ENCODE results near the gene SLC2A2.

Gene SLC2A2

GRCh38 chr3:171026597-171027293 lies at the start of gene SLC2A2:
TSS of gene SLC2A2 (minus strand) at chr3:171026720. CDS start at chr3:171026670, 50 bp downstream.
- DNase-seq: no peak

DNA sequence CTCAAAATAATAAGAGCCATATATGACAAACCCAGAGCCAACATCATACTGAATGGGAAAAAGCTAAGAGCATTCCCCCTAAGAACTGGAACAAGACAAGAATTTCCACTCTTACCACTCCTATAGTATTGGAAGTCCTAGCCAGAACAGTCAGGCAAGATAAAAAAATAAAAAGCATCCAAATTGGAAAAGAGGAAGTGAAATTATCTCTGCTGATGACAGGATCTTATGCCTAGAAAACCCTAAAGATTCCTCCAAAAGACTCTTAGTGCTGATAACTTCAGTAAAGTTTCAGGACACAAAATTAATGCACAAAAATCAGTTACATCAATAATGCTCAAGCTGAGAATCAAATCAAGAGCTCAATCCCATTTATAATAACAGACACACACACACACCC lies 45.9 kb upstream of the SLC2A2 start:
- no peak for DNase-seq

DNA sequence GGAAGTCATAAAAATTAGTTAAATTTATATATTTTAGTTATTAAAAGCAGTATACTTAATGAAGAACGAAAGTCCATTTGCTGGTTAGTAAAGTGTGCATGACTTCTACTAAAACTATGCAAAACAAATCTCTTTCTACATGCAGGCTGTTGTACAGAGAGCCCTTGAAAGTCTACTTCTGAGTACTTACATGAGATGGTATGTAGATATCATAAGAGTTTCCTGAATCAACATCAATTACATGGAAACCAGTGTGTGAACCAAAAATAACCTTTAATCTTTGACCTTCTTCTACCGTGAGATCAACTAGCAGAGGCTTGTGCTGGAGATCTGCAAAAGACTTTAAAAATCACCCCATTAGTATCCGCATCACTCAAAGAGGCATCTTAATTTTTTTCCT lies 42.1 kb upstream of the SLC2A2 start:
- no peak for DNase-seq

DNA sequence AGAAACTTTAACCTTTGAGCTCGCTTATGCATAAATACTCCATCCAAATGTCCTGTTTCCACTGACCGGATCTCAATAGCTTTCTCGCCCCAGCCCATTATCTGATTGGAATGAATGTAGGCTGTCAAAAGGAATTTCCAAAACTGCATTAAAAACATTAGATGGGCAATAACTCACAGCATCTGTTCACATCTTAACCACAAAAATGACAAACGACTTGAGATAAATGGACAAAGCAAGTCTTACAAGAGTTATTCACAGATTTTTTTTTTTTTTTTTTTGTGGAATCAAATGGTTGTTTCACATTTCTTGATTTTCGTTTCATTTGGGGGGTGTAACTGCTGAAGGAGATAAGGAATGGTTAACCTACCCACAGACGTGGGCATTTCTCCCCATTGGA lies 39.7 kb upstream of the SLC2A2 start:
- DNase-seq: no peak

DNA sequence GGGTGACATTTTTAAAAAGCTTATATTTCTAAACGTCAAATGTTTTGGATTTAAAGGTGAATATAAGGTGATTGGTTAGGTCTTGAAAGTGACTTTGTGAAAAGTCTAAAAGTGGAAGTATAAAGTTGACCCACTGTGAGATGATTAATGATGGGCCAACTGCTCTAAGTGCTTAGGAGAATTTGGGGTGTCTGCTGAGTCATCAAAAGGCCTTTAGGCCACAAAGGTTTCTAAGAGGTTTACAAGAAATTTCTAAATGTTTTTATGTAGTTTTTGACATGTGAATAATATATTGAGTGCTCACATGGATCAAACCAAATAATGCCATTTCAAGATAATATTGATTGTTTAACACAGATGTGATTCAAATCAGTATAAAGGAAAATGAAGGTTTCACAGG lies 39.2 kb upstream of the SLC2A2 start:
- no peak for DNase-seq

DNA sequence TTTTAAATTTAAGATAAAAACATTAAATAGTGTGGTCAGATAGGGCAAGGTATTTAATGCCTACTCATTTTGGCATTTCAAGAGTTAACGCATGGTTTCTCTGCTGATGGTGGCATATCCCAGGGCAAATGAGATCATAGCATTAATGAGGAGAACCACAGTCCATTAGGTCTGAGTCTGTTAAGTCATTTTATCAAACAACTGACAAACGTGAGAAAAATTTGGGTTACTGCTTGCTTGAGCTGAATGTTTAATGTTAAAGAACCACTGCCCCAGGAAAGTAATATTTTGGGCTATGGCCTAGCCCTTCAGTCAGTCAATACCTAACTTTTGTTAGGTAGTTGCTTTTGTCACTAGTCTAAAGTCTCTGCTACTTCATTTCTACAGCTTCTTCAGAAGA lies 37.9 kb upstream of the SLC2A2 start:
- no peak for DNase-seq

- DNase-seq: no peak
Measured at GRCh38 chr3:171061749-171062148, 35.2 kb upstream of the SLC2A2 start.

- DNase-seq: no peak
Measured at GRCh38 chr3:171059978-171060377, 33.5 kb upstream of the SLC2A2 start.

- DNase-seq: no peak
Measured at GRCh38 chr3:171058873-171059603, 32.5 kb upstream of the SLC2A2 start.

GRCh38 chr3:171058058-171058457 lies 31.5 kb upstream of the SLC2A2 start:
- DNase-seq: no peak

DNA sequence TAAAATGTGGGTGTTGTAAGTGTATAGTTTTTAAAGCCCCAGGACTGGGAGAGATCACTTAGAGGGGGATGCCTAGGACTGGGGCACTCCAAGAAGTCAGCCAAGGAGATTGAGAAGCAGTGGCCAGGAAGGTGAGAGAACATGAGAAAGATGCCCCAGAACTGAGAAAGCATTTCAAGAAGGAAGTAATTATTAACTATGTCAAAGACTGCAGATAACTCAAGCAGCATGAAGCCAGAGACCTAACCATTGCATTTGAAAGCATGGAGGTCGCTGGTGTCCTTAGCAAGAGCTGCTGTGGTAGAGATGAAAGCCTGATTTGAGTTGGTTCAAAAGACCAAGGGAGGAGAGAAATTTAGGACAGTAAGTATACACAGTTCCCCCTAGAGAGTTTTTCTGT lies 30.6 kb upstream of the SLC2A2 start:
- DNase-seq: no peak

- DNase-seq: no peak
Measured at GRCh38 chr3:171056528-171056927, 30.0 kb upstream of the SLC2A2 start.

DNA sequence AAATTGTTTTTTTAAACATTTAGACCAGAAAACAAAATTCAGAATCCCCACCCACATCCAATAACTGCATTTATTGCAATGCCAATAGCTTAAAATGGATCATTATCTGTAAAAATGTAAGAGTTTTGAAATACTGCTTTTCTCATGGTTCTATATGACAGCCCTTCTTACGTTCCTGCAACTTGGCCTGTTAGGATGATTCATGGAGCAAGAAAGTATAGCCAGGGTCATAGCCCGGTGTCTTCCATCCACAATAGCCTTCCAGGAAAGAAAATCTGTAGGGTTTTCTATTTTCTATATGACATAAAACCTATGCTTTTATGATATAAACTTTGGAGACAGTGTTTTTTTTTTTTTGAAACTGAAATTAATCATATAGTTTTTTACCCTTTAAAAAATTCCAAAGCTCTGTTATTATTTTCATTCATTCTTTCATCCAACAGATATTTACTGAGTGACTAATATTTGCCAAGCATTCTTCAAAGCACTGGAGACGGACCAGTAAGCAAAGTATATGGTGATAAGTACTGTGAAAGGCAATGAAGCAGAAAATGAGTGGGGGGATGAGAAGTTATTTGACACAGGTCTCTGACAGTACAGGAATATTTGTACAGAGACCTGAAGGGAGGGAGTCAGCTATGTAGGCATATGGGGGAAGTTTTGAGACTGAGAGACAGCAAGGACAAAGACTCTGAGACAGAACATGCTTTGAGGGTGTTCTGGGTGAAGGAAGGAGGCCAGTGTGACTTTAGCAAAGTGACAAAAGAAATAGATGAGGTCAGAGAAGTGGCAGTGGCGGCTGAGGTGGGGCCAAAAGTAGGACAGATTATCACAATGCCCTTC lies 29.0 kb upstream of the SLC2A2 start:
- DNase-seq: no peak

GRCh38 chr3:171054921-171055320 lies 28.4 kb upstream of the SLC2A2 start:
- DNase-seq: no peak

GRCh38 chr3:171054231-171054630 lies 27.7 kb upstream of the SLC2A2 start:
- DNase-seq: no peak

DNA sequence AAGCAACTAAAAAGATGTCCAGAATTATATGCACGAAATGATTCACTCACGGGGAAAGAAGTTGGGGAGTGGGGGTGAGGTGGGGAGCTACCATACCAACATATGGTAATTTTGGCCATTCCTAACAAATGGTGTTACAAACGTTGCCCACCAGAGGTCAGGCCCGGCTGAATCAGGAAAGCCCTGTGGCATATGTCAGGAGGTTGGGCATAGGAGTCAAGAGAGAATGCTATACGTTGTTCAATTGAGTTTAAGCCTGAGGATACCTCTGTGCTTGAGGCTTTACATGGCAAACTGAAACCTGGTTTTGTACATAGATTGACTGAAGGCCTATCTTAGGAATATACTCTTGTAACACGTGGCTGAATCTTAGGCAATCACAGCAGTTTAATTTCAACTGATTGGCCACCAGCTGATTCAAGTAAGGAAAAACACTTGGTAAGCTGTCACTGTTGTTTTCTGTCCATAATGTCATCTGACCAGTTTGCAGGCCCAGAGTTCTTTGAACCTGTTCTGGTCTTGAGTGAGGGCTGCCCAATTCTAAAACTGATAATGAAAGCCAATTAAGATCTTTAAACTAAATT lies 23.4 kb upstream of the SLC2A2 start:
- peak; percentile 21 for DNase-seq

GRCh38 chr3:171046760-171047159 lies 20.2 kb upstream of the SLC2A2 start:
- no peak for DNase-seq

DNA sequence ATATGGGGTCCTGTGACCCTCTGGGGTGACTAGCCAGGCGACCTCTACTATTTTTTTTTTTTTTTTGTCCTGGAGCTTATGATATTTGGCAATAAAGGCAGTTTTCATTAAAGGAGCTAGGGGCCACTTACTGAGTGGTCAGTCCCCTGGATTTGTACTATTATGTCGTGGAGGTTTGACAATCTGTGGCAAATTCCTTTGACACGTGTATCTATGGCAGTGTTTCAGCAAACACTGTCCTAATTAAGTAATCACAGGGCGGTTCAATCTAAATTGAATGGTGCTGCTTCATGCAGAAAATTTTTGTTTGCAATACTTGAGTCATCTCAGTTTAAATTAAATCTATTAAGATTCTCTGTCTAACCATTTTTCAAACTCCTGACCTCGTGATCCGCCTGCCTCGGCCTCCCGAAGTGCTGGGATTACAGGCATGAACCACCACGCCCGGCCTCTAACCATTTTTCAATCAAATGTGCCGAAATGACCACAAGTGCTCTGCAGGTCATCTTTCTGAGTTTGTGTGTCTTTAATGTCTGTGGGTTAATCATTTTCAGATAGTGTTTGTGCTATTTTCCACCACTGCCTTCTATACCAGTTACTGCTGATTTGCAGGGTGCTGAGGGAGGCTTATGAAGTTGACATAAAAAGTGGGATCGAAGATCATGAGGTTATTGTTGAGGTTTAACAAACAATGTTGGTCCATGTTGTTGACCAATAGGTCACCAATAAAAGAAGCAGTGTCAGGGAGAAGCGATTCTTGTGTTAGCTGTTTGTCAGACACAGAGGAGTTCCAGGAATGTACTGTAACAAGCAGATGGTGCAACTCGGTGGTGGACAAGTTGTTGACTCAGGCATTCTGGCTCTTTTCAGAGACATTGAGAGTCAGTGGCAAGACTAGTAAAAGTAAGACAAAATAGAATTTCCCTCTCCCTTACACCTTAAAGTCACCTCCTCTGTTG lies 18.6 kb upstream of the SLC2A2 start:
- no peak for DNase-seq

DNA sequence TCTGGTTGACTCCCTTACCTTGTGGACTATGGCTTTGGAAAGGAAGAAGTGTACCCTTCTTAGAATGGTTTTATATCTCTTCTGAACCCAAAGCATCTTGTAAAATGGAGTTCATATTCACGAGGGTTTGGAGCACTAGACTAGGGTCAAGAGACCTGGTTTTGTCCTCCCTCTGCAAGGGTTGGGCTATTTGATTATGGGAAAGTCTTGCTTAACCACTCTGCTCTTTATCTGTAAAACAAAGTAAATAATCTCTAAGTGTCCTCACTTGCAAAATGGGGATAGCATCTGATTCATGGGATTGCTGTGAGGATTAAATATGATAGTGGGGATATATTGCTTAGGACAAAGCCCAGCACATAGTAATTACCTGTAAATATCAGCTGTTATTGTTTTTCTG lies 17.9 kb upstream of the SLC2A2 start:
- DNase-seq: no peak

DNA sequence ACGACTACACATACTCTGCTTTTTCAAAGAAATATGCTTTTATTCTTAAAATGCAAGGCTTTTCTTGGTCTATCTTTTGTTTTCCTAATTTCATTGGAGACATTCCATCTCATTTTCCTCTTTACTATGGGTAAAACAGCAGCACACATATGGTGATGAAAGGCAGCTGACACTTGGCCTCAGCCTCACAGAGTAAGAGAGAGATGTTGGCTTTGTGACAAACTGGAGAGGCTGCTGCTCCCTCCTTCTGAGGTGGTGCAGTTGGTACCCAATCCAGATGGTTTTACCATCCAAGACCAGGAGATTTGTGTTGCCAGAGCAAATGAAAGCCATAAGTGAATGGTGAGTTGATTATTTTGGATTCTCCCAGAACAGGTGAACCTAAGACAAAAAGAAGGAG lies 13.2 kb upstream of the SLC2A2 start:
- no peak for DNase-seq

DNA sequence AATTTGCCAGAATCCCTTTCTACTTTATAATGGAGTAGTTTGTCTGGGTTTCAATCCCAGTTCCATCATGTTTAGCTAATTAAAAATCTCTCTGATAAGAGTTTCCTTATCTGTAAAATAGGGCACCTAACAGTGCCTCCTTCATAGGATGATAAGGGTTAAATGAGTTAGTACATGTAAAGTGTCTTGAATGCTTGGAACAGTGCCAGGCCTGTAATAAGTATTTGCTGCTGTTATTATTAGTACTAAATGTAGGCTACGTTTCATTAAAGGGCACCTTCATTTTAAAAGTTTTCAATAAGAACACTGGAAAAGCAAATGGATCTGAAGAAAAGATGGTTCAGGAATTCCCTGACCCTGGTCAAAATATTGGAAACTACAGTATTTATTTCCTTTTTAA lies 11.8 kb upstream of the SLC2A2 start:
- no peak for DNase-seq

DNA sequence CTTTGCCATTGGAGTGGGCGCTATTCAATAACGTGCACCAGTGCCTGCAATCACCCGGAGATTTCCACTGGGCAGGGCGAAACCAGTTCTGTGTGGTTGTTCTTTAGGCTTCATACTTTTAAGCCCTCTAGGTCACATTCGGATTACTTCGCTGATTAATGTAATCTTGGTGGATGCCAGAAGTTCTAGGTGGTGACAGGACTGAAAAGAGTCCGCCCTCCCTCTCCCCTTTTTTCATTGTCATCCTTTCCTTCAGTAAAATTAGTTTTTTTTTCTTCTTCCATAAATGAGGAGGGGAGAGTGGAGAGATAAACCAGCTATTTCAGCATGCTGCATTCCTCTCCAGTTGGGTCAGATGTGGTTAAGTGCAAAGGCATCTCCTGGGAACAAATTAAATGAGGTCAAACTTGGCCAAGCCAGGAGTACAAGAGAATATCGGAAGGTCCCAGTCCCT lies 2.3 kb upstream of the SLC2A2 start:
- DNase-seq: no peak

Data from stimulated activated CD4-positive, alpha-beta T cell treated with anti-CD3 and anti-CD28 coated beads, Interleukin-4, amount 100 ng/mL, for 24 hours (primary cell).